HG03460 (cell line): Measurements from ENCODE around the gene ASTN1.

Experiments
- ATAC-seq: cut with Tn5 transposase; IDR thresholded peaks from one replicate; pipeline ENCODE4 v1.9.1; 2021; ENCODE audit not compliant: unreplicated experiment

The ASTN1 gene

DNA sequence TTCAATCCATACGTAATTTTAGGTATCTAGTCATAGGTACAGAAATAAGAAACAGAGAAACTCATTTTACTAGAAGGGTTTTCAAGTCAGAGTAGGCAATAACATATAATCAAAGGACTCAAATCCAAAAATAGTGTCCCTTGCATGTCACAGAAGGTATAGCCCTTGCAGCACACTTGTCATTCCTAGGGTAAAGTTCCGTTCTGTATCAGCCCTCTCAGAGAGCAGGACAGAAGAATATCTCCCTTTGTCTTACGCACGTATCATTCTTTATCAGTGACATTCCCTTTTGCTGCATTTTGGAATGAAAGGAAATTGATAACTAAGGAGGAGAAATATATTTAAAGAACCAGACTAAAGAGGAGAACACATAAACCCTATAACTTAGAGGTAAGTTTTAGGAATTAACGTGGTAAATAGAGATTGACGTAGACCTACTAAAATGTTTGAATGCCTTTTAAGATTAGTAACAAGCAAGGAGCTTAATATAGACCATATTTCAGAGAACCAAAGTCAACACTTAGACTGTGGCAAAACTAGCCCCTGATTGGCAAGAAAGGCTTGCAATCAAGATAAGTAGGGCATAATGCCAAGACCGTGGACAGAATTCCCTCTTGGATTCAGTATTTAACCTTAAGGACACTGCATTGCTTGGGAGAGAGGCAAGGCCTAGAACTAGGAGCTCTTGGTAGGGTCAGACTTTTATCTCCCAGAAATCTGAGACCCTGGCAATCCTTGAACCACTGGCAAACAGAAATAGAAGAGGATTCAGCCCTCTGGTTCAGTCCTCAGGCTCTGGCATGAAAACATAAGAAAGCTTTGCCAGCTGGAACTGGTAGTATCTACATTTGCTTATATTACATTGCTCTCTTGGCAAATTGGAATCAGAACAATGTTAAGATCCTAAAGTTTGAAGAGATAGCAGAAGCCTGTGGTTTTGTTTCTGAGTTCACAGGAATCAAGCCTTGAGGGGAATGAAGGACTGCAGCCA is 232.1 kb downstream of the ASTN1 start:
- ATAC-seq, result no peak

- ATAC-seq, result no peak
These were observed 233.0 kb downstream of the ASTN1 start for GRCh38 chr1:176931526-176931925.

DNA sequence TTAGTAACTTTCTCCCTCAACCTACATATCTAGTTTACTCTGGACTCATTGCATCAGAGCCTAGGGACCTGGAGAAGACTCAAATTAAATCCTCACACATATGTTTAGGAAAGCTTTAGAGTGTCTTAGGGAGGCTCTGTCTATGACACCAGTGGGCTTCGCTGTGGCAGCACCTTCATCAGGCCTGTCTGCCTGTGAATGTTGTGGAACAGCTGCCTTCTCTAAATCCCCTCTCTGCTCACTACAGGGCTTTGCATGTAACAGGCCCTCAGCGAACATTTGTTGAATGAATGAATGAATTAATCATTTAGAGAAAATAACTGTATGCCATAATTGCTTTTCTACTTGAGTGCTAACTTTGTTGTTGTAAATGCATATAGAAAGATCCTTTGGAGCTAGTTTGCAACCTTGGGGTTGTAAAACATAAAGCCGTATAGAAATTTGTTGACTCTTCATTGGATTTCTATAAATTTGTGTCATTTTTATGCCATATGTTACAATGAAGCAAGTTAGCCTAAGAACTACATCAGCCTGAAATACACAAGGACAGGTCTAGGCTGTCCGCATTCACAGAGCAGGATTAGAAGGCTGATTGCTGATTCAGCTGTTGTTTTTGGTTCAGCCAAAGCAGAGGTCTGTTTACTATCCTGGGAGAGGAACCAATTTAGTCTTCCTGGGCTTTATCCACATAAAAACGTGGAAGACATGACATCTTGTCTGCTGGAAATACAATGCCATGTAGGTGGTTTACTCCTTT is 238.0 kb downstream of the ASTN1 start:
- ATAC-seq, result no peak

- ATAC-seq, result no peak
These were observed 239.3 kb downstream of the ASTN1 start for GRCh38 chr1:176925223-176925622.

DNA sequence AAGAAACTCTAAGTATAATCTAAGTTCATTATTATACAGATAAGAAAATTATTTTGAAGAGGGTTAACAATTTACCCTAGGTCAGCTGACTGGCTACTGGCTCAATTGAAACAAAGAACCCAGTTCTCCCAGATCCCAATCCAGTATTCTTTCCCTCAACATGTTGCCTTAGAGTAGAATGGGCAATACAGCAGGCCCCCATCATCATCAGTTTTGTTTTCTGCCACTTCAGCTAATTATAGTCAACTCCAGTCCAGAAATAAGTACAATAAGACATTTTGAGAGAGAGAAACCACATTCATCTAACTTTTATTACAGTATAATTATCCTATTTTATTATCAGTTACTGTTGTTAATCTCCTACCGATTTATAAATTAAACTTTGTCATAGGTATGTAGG is 241.2 kb downstream of the ASTN1 start:
- no peak for ATAC-seq

DNA sequence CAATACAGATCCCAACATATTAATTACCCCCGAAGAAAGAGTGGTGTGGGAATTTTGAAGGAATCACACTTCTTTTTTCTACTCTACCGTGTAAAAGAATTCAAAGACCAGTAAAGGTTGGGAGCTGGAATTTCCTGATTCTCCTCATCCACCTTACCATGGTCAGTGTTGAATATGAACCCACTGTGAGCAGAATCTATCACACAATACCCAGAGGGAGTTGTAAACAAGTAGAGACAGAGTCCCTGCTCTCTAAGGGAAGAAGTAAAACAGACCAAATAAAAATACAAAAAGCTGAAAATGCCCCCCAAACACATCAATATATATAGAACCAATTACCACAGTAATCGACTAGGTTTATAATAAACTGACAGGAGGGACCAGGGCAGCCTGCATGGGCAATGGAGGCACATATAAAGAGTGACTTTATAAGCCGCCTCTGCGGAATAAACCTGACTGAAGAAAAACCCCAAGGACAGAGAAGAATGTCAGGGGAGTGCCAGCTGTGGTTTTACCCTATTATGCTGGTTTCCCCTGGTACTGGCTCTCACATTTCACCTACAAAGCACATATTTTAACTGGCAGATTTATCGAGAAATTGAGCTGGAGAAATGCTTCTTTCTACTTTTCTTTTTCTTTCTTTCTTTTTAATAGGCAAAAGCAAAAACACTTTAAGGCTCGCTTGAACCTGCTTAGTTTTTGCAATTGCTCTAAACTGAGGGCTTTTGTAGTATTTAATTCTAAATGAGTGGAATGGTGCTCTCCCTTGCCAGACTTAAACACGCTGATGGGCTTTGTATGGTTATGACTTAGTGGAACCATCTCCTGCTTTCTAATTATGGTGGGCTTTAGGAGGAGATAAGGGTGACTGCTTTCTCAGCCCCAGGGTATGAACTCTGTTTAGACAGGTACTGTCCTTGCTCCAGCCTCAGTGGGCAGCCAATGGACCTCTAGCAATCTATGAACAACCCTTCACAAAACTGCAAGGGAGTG is 244.8 kb downstream of the ASTN1 start:
- no peak for ATAC-seq

DNA sequence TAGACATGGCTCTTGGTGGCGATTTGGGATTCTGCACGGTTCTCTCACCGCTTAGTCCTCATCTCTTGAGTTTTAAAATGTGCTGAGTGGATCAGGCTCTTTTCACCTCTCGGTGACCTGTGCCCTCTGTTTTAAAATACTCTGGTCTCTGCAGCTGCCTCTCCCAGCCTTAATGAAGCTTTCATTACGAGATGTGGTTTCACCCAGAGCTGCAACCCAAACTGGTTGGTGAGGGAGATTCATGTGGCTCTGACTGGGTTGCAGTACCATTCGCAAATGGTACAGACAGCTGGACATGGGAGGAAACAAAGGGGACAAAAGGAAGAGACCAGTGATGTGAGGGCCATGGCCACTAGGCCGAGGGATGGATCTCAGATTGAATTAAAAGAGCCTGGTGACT is 258.9 kb downstream of the ASTN1 start:
- no peak for ATAC-seq

GRCh38 chr1:176904057-176904751 is 260.3 kb downstream of the ASTN1 start:
- ATAC-seq, result no peak

GRCh38 chr1:176903474-176903873 is 261.0 kb downstream of the ASTN1 start:
- no peak for ATAC-seq

- ATAC-seq, result no peak
These were observed 265.2 kb downstream of the ASTN1 start for GRCh38 chr1:176899321-176899720.

- peak; percentile 69 for ATAC-seq
These were observed 266.9 kb downstream of the ASTN1 start for GRCh38 chr1:176897350-176898236.

GRCh38 chr1:176896216-176896615 is 268.3 kb downstream of the ASTN1 start:
- ATAC-seq, result no peak

GRCh38 chr1:176894450-176894849 is 270.1 kb downstream of the ASTN1 start:
- ATAC-seq, result no peak

DNA sequence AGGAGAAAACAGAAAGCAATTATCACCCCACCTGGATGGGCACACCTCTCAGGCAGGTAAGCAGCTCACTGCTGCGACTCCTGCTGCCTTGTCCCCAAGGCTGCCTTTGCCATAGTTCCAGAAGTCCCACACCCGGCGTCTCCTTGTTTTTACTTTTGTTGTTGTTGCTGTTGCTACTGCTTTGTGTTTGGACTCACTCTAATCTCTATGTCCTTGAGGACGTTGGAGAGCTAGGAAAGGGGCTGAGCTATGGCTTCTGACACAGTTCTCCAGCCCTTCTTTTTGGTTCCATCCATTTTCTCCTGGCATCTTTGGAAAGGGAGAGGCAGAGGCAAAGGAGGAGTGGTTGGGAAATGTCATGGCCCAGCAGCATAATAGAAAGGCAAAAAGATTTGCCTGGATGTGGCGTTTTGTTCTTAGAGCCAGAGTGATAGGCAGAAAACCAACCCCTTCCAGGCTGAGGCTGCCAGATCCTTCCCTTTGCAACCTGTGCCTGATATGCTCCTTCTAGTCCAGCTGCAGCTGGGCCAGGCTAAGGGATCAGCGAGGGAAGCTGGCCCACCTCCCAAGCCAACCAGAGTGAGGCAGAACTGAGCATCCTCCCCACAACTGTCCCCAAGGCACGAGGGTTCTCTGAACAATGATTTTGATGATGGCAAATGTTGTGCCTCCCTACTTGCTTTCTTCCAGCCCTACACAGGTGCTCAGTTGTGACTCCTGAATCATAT is 270.7 kb downstream of the ASTN1 start:
- no peak for ATAC-seq

DNA sequence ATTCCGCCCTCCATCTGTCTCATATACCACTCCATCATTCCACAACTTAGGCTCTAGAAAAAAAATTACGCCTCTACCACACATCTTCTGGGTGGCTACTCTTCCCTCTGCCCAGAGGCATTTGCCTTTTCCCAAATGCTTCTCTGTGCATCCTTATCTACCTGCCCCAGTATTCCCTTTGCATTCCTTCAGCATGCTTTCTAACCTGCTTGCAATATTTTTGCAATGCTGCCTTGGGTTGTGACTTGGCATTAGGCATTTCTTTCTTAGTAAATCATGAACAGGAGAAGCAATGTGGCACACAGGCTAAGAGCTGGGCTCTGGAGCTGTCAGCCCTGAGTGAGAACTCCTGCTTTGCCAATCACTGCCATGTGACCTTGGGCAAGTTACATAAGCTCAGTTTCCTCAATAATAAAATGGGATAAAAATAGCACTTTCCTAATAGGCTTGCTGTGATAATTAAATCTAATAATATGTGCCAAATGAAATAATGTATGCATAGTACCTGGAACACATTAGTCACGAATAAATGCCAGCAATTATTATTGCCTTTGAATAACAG is 276.0 kb downstream of the ASTN1 start:
- no peak for ATAC-seq

- no peak for ATAC-seq
These were observed 278.8 kb downstream of the ASTN1 start for GRCh38 chr1:176885751-176886150.

- ATAC-seq, result no peak
These were observed 279.2 kb downstream of the ASTN1 start for GRCh38 chr1:176885341-176885740.

GRCh38 chr1:176884911-176885310 is 279.6 kb downstream of the ASTN1 start:
- no peak for ATAC-seq
